ENCODE data around the gene SLC25A12. TPM values are rescaled to one million over a fixed set of nuclear protein-coding genes. Genes with fewer than 3 reads are reported as not detected.

Gene SLC25A12
- total and polyA plus RNA-seq, 2 donors (not counting 3 experiments of a cell fraction or from before 2014, with no cell fraction given), result 13.6 to 17.1 TPM

DNA sequence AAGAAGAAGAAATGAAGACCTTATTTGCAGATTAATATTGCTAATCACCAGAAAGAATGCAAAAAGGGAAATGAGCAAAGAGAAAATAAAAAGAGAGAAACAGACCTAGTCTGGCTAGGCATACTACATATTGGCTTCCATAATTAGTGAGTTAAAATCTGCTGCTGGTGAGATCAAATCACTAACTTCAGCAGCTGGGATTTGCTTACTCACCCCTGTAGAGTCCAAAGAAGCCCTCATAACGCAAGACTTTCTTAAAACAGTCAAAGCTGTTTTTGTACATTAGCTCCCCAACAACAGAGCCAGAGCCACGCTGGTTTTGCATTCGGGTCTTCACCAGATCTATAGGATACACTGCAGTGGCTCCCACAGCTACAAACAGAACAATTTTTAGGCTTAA is 80.9 kb downstream of the SLC25A12 start:
- intact Hi-C loops (cut with micrococcal nuclease), result loop anchor here (5.0 kb wide), 1 partner anchor 109 kb away; the partner anchor contains the start of gene HAT1

More for the DNA sequence above, 80.9 kb downstream of the SLC25A12 start:
- Histone ChIP-seq H3K27ac (ENCODE audit: insufficient read depth, low read depth, low read length) (no peak overlapping the region), H3K9me3 (replicated peaks; ENCODE audit: control insufficient read depth, insufficient read depth, low read length) (no peaks in the 10 kb centered on the region), H3K4me1 (ENCODE audit: control insufficient read depth, extremely low read depth, insufficient read depth, low read length) (no peaks in the 10 kb centered on the region), H2AFZ (ENCODE audit: low read depth, low read length) (no peak overlapping the region), H3K79me2 (ENCODE audit: control insufficient read depth, insufficient read depth, low read length) (no peaks in the 10 kb centered on the region), H4K20me1 (replicated peaks; ENCODE audit: control insufficient read depth, extremely low read depth, insufficient read depth, low read length) (no peaks in the 10 kb centered on the region), H3K9me1 (replicated peaks; ENCODE audit: control insufficient read depth, extremely low read depth, insufficient read depth, low read length) (no peaks in the 10 kb centered on the region), H3K9ac (replicated peaks; ENCODE audit: extremely low read depth, insufficient read depth, low read length) (no peak overlapping the region), H3K27me3 (ENCODE audit: control insufficient read depth in 2 of 2, insufficient read depth in 2 of 2, low read length in 2 of 2) (no peaks in the 10 kb centered on the region), H3K4me3 (replicated peaks in 1 of 3; ENCODE audit: insufficient read depth in 1 of 3, low read depth in 1 of 3, low read length in 3 of 3) (no peak overlapping the region), H3K36me3 (ENCODE audit: control insufficient read depth in 2 of 2, extremely low read depth in 1 of 2, insufficient read depth in 2 of 2, low read length in 2 of 2) (no peaks in the 10 kb centered on the region), H3K4me2 (ENCODE audit: insufficient read depth, low read length) (no peak overlapping the region)
- BruUV-seq (replicated peaks), result no TSS peak
- ChIA-PET CTCF (interaction anchor here (0.8 to 4.8 kb wide), 7 partner anchors 16 to 314 kb away, joined by 3 to 32 read pairs (median 3); partner anchors contain the start of gene DLX2), POLR2A (no interaction called here)
- no peak for FAIRE-seq
- dilution Hi-C loops (cut with MboI; ENCODE audit: extremely low pct_ligation_motif_present, low sequenced_read_pairs), result no loop called here
- TF ChIP-seq MYC (IDR thresholded peaks at IDR 0.05; ENCODE audit: low read depth, low read length) (no peak), GATA2 (IDR thresholded peaks at IDR 0.05; ENCODE audit: insufficient read depth, insufficient read length, low read depth, low read length) (no peak), POLR2AphosphoS5 (IDR thresholded peaks at IDR 0.05; ENCODE audit: insufficient read depth, low read depth, low read length) (no peak), FOS (IDR thresholded peaks at IDR 0.05; ENCODE audit: borderline replicate concordance, insufficient read depth, low read length) (no peak), POLR2A (IDR thresholded peaks at IDR 0.05; ENCODE audit: low read depth, low read length) (no peak), JUN (IDR thresholded peaks at IDR 0.05; ENCODE audit: borderline replicate concordance, insufficient read depth, insufficient read length, low read depth) (no peak), EZH2 (IDR thresholded peaks at IDR 0.05; ENCODE audit: borderline replicate concordance, low read depth, low read length, severe bottlenecking) (no peak)
- TF ChIP-seq, protein P1, sequence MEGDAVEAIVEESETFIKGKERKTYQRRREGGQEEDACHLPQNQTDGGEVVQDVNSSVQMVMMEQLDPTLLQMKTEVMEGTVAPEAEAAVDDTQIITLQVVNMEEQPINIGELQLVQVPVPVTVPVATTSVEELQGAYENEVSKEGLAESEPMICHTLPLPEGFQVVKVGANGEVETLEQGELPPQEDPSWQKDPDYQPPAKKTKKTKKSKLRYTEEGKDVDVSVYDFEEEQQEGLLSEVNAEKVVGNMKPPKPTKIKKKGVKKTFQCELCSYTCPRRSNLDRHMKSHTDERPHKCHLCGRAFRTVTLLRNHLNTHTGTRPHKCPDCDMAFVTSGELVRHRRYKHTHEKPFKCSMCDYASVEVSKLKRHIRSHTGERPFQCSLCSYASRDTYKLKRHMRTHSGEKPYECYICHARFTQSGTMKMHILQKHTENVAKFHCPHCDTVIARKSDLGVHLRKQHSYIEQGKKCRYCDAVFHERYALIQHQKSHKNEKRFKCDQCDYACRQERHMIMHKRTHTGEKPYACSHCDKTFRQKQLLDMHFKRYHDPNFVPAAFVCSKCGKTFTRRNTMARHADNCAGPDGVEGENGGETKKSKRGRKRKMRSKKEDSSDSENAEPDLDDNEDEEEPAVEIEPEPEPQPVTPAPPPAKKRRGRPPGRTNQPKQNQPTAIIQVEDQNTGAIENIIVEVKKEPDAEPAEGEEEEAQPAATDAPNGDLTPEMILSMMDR (IDR thresholded peaks at IDR 0.05; ENCODE audit: extremely low read depth in 1 of 2, insufficient read depth in 1 of 2, low read depth in 1 of 2, low read length in 2 of 2), result no peak
- TF ChIP-seq, protein P2, sequence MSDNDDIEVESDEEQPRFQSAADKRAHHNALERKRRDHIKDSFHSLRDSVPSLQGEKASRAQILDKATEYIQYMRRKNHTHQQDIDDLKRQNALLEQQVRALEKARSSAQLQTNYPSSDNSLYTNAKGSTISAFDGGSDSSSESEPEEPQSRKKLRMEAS (IDR thresholded peaks at IDR 0.05; ENCODE audit: insufficient read depth, insufficient read length), result no peak
- DNase-seq (ENCODE audit: low read depth, low spot score), result no peak
